Stimulated activated naive CD8-positive, alpha-beta T cell treated with anti-CD3 and anti-CD28 coated beads, Interleukin-15, amount 100 ng/mL, for 72 hours (primary cell): ENCODE measurements around the gene PLD3.

Experiments
- ATAC-seq: fragments of 150-1000 bp; cut with Tn5 transposase; 2 replicates; pipeline ENCODE4 v1.10.0; 2021; ENCODE audit warnings: mild to moderate bottlenecking, moderate library complexity
- DNase-seq, 2 donors: peaks; one replicate each; pipeline ENCODE4 v3.0.0; 2021 to 2022
- H3K27ac Mint-ChIP-seq, 2 donors: one replicate each; pipeline ENCODE4 v1.8.0; 2022; ENCODE audit warnings: mild to moderate bottlenecking in 2 of 2, mixed read lengths in 2 of 2, moderate library complexity in 2 of 2
- H3K27me3 Mint-ChIP-seq: one replicate; pipeline ENCODE4 v1.8.0; 2022; ENCODE audit warnings: mixed read lengths
- H3K4me1 Mint-ChIP-seq: one replicate; pipeline ENCODE4 v1.8.0; 2022; ENCODE audit warnings: mild to moderate bottlenecking, mixed read lengths
- H3K4me3 Mint-ChIP-seq, 2 donors: one replicate each; pipeline ENCODE4 v1.8.0; 2022; ENCODE audit warnings: mild to moderate bottlenecking in 2 of 2, mixed read lengths in 2 of 2, moderate library complexity in 1 of 2
- H3K9me3 Mint-ChIP-seq, 2 donors: one replicate each; pipeline ENCODE4 v1.8.0; 2022; ENCODE audit warnings: mixed read lengths in 2 of 2

Gene PLD3

GRCh38 chr19:40348125-40348913 is at the start of gene PLD3, which contains the start of gene C19orf47:
Gene PLD3, plus strand, starts transcription at chr19:40348695. Its CDS starts 17,789 bp downstream, at chr19:40366484.
Gene C19orf47, minus strand, starts transcription at chr19:40348397. Its CDS starts 6,540 bp downstream, at chr19:40341857.
- Mint-ChIP-seq H3K27me3 (no peaks in the 10 kb centered on the region), H3K4me3 (peak within 1 kb of the TSS; percentile 75 to 98), H3K9me3 (no peaks in the 10 kb centered on the region), H3K4me1 (peaks cover 25% of the 10 kb centered on the region), H3K27ac (peak within 1 kb of the TSS; percentile 87 to 93)
- DNase-seq: peak; percentile 99 to 100
- peak; percentile 99 for ATAC-seq

- Mint-ChIP-seq H3K9me3 (no peaks in the 10 kb centered on the region), H3K4me3 (no peak overlapping the region), H3K27me3 (no peaks in the 10 kb centered on the region), H3K4me1 (no peaks in the 10 kb centered on the region), H3K27ac (no peak overlapping the region)
- no peak for DNase-seq
- ATAC-seq: no peak
Measured at GRCh38 chr19:40300668-40301067, 47.8 kb upstream of the PLD3 start.

GRCh38 chr19:40302224-40303011 is 46.1 kb upstream of the PLD3 start:
- DNase-seq (no peak), ATAC-seq (no peak)
- no peaks in the 10 kb centered on the region for H3K9me3 Mint-ChIP-seq
- H3K4me3 Mint-ChIP-seq: no peak overlapping the region
- no peaks in the 10 kb centered on the region for H3K27me3 Mint-ChIP-seq
- H3K27ac Mint-ChIP-seq: no peak overlapping the region
- no peaks in the 10 kb centered on the region for H3K4me1 Mint-ChIP-seq

- no peak overlapping the region for H3K27ac Mint-ChIP-seq
- DNase-seq (no peak), ATAC-seq (no peak)
- H3K9me3 Mint-ChIP-seq: no peaks in the 10 kb centered on the region
- H3K27me3 Mint-ChIP-seq: no peaks in the 10 kb centered on the region
- no peak overlapping the region for H3K4me3 Mint-ChIP-seq
- H3K4me1 Mint-ChIP-seq: no peaks in the 10 kb centered on the region
Measured at GRCh38 chr19:40303765-40304164, 44.7 kb upstream of the PLD3 start.

- H3K9me3 Mint-ChIP-seq: no peaks in the 10 kb centered on the region
- no peak overlapping the region for H3K4me3 Mint-ChIP-seq
- no peaks in the 10 kb centered on the region for H3K27me3 Mint-ChIP-seq
- no peak overlapping the region for H3K27ac Mint-ChIP-seq
- ATAC-seq (no peak), DNase-seq (no peak)
- H3K4me1 Mint-ChIP-seq: no peaks in the 10 kb centered on the region
Measured at GRCh38 chr19:40304306-40304705, 44.2 kb upstream of the PLD3 start.

- H3K4me1 Mint-ChIP-seq: no peaks in the 10 kb centered on the region
- H3K4me3 Mint-ChIP-seq: no peak overlapping the region
- peak overlapping the region in 1 of 2 donors; percentile 42 for H3K27ac Mint-ChIP-seq
- DNase-seq: peak; percentile 62 to 72
- H3K27me3 Mint-ChIP-seq: no peaks in the 10 kb centered on the region
- ATAC-seq: peak; percentile 78
- no peaks in the 10 kb centered on the region for H3K9me3 Mint-ChIP-seq
Measured at GRCh38 chr19:40305403-40305802, 43.1 kb upstream of the PLD3 start.

GRCh38 chr19:40309666-40310065 is 38.8 kb upstream of the PLD3 start:
- Mint-ChIP-seq H3K27ac (no peak overlapping the region), H3K9me3 (no peaks in the 10 kb centered on the region), H3K4me1 (no peaks in the 10 kb centered on the region), H3K4me3 (no peak overlapping the region), H3K27me3 (no peaks in the 10 kb centered on the region)
- no peak for ATAC-seq
- no peak for DNase-seq

- H3K27ac Mint-ChIP-seq: peak overlapping the region in 1 of 2 donors; percentile 82
- H3K4me3 Mint-ChIP-seq: no peak overlapping the region
- no peak for DNase-seq
- H3K27me3 Mint-ChIP-seq: no peaks in the 10 kb centered on the region
- ATAC-seq: peak; percentile 60
- no peaks in the 10 kb centered on the region for H3K9me3 Mint-ChIP-seq
- no peaks in the 10 kb centered on the region for H3K4me1 Mint-ChIP-seq
Measured at GRCh38 chr19:40312533-40312932, 36.0 kb upstream of the PLD3 start.

GRCh38 chr19:40313229-40313983 is 35.1 kb upstream of the PLD3 start:
- peak overlapping the region in 1 of 2 donors; percentile 78 for H3K27ac Mint-ChIP-seq
- H3K27me3 Mint-ChIP-seq: no peaks in the 10 kb centered on the region
- ATAC-seq (no peak), DNase-seq (no peak)
- no peak overlapping the region for H3K4me3 Mint-ChIP-seq
- no peaks in the 10 kb centered on the region for H3K4me1 Mint-ChIP-seq
- no peaks in the 10 kb centered on the region for H3K9me3 Mint-ChIP-seq

GRCh38 chr19:40314656-40315055 is 33.8 kb upstream of the PLD3 start:
- H3K9me3 Mint-ChIP-seq: no peaks in the 10 kb centered on the region
- DNase-seq (no peak), ATAC-seq (no peak)
- H3K27me3 Mint-ChIP-seq: no peaks in the 10 kb centered on the region
- no peaks in the 10 kb centered on the region for H3K4me1 Mint-ChIP-seq
- no peak overlapping the region for H3K27ac Mint-ChIP-seq
- H3K4me3 Mint-ChIP-seq: no peak overlapping the region

GRCh38 chr19:40315812-40316470 is 32.6 kb upstream of the PLD3 start:
- no peaks in the 10 kb centered on the region for H3K4me1 Mint-ChIP-seq
- no peaks in the 10 kb centered on the region for H3K27me3 Mint-ChIP-seq
- peak overlapping the region in 1 of 2 donors; percentile 29 for H3K4me3 Mint-ChIP-seq
- ATAC-seq (no peak), DNase-seq (no peak)
- H3K9me3 Mint-ChIP-seq: no peaks in the 10 kb centered on the region
- peak overlapping the region in 1 of 2 donors; percentile 59 for H3K27ac Mint-ChIP-seq

GRCh38 chr19:40317338-40317737 is 31.2 kb upstream of the PLD3 start:
- DNase-seq (no peak), ATAC-seq (no peak)
- Mint-ChIP-seq H3K27ac (no peak overlapping the region), H3K27me3 (no peaks in the 10 kb centered on the region), H3K4me3 (no peak overlapping the region), H3K9me3 (no peaks in the 10 kb centered on the region), H3K4me1 (no peaks in the 10 kb centered on the region)

GRCh38 chr19:40320558-40320935 is 27.9 kb upstream of the PLD3 start:
- H3K4me3 Mint-ChIP-seq: no peak overlapping the region
- no peaks in the 10 kb centered on the region for H3K9me3 Mint-ChIP-seq
- H3K27ac Mint-ChIP-seq: peak overlapping the region in 1 of 2 donors; percentile 9
- DNase-seq (no peak), ATAC-seq (no peak)
- no peaks in the 10 kb centered on the region for H3K4me1 Mint-ChIP-seq
- H3K27me3 Mint-ChIP-seq: no peaks in the 10 kb centered on the region

GRCh38 chr19:40321076-40321475 is 27.4 kb upstream of the PLD3 start:
- Mint-ChIP-seq H3K9me3 (no peaks in the 10 kb centered on the region), H3K4me1 (no peaks in the 10 kb centered on the region), H3K27ac (peak overlapping the region in 1 of 2 donors; percentile 43), H3K4me3 (no peak overlapping the region), H3K27me3 (no peaks in the 10 kb centered on the region)
- ATAC-seq: no peak
- no peak for DNase-seq

- no peaks in the 10 kb centered on the region for H3K27me3 Mint-ChIP-seq
- no peaks in the 10 kb centered on the region for H3K9me3 Mint-ChIP-seq
- no peak overlapping the region for H3K4me3 Mint-ChIP-seq
- H3K27ac Mint-ChIP-seq: no peak overlapping the region
- DNase-seq (no peak), ATAC-seq (no peak)
- H3K4me1 Mint-ChIP-seq: no peaks in the 10 kb centered on the region
Measured at GRCh38 chr19:40321566-40322270, 26.8 kb upstream of the PLD3 start.
